Sigmoid colon (tissue), 7 donors: Measurements from ENCODE around the gene ESYT3. TPM values are rescaled to one million over a fixed set of nuclear protein-coding genes. Genes with fewer than 3 reads are reported as not detected.

Experiments used
- DNase-seq: peaks from one replicate; pipeline ENCODE4 v3.0.0-alpha.2; 2019
- H3K27ac ChIP-seq, 4 donors: fragments of 200-600 bp; sonication (generic); one replicate each; pipeline ENCODE4 v1.5.1; 2016 to 2019; ENCODE audit warnings: mild to moderate bottlenecking in 1 of 4
- H3K27me3 ChIP-seq, 3 donors: fragments of 200-600 bp; sonication (generic); one replicate each; pipeline ENCODE4 v1.5.1; 2019; ENCODE audit warnings: mild to moderate bottlenecking in 1 of 3
- H3K36me3 ChIP-seq, 4 donors: fragments of 200-600 bp; sonication (generic); one replicate each; pipeline ENCODE4 v1.5.1; 2016 to 2019
- H3K4me1 ChIP-seq, 4 donors: fragments of 200-600 bp; sonication (generic); one replicate each; pipeline ENCODE4 v1.5.1; 2017 to 2019
- H3K4me3 ChIP-seq, 4 donors: fragments of 200-600 bp; sonication (generic); one replicate each; pipeline ENCODE4 v1.5.1; 2017 to 2019; ENCODE audit warnings: mild to moderate bottlenecking in 2 of 4, moderate library complexity in 1 of 4
- H3K9me3 ChIP-seq, 4 donors: fragments of 200-600 bp in 3 of 4; sonication (generic) in 3 of 4; one replicate each; pipeline versions ENCODE4 v1.5.1 to v1.6.1; 2013 to 2019
- EP300 ChIP-seq, 4 donors: sonication (generic); formaldehyde crosslinking; IDR thresholded peaks; one replicate each; pipeline ENCODE4 v1.6.1; 2017; ENCODE audit warnings: antibody characterized with exemption in 4 of 4
- POLR2A ChIP-seq, 2 donors: fragments of 450-650 bp; IDR thresholded peaks; one replicate each; pipeline ENCODE4 v1.6.1; 2016; ENCODE audit warnings: antibody characterized with exemption in 2 of 2, mild to moderate bottlenecking in 2 of 2, moderate library complexity in 2 of 2
- POLR2AphosphoS5 ChIP-seq, 4 donors: sonication (generic); formaldehyde crosslinking; IDR thresholded peaks; one replicate each; pipeline ENCODE4 v1.6.1; 2017; ENCODE audit warnings: antibody characterized with exemption in 4 of 4
- WGBS, 2 donors: extraction: QIAGEN DNeasy Blood & Tissue Kit; methylation state at CpG; one replicate each; pipeline ENCODE4 v1.1.7; 2013; 5-methylcytosine and 5-hydroxymethylcytosine counted together
- intact Hi-C: fragments of 100-400 bp; cut with DNase I; formaldehyde crosslinking; loops from one replicate; pipeline ENCODE4 v1.15.1; 2023
- polyA plus RNA-seq, 3 donors: library from polyadenylated mRNA; stranded (reverse); fragments of 200-250 nt; gene quantifications; one replicate each; pipeline ENCODE4 v1.2.3, GENCODE V29; 2013
- total RNA-seq, 4 donors: library from RNA; depleted of rRNA; stranded (reverse); fragments of >200 nt; gene quantifications; one replicate each; pipeline ENCODE4 v1.1.0, GENCODE V29; 2016
- TF ChIP-seq, protein P1 (sequence below), 4 experiments: fragments of 450-650 bp in 3 of 4; fragments of 200-600 bp in 1 of 4; IDR thresholded peaks; one replicate each; pipeline ENCODE4 v1.5.1; 2016 to 2019; ENCODE audit warnings: antibody characterized with exemption in 4 of 4, mild to moderate bottlenecking in 3 of 4, moderate library complexity in 2 of 4
- donor health status: healthy with polysubstance abuse.
- donor health status: Bipolar disorder and iron deficiency.
- donor health status: healthy.

Gene ESYT3
- total and polyA plus RNA-seq, 7 donors: 0.23 to 19.4 (median 15.1) TPM

DNA sequence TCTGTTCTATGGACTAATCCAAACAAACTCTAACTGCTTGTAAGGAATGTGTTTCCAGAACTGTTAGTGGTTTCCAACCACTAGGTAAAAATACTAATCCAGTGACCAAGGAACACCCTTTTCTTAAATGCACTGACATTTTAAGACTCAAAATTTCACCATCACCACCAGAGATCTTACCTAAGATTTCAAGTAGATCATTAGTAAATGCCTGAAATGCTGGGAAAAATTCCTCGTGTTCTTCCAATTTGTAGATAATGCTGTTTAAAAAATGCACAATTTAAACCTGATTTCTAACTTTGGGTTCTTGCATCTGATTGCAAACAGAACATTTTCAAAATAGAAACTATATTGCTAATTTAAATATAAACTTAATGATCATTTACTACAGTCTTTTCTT, 63.4 kb downstream of the ESYT3 start:
- intact Hi-C loops: no loop called here
- H3K36me3 ChIP-seq: peaks cover 0 to 15% (median 0%) of the 10 kb centered on the region in 4 donors

DNA sequence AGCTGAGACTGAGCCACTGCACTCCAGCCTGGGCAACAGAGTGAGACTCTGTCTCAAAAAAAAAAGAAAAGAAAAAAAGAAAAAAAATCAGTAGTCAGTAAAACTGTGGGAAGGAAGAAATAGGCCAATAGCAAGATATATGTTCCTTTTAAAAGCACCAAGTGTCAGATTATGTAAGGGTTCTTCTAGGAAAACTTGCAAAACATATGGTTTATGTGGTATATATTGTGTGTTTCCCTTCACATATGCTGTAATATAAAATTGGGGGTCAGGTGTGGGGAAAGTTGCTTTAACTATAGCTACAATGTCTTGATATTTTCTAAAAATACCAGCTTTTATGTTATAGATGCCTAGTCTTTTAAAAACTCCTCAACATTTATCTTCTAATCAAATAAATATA, 64.6 kb downstream of the ESYT3 start:
- TF ChIP-seq POLR2A (IDR thresholded peaks at IDR 0.05) (no peak), EP300 (IDR thresholded peaks at IDR 0.05) (no peak), POLR2AphosphoS5 (IDR thresholded peaks at IDR 0.05) (no peak)
- TF ChIP-seq, protein P1, sequence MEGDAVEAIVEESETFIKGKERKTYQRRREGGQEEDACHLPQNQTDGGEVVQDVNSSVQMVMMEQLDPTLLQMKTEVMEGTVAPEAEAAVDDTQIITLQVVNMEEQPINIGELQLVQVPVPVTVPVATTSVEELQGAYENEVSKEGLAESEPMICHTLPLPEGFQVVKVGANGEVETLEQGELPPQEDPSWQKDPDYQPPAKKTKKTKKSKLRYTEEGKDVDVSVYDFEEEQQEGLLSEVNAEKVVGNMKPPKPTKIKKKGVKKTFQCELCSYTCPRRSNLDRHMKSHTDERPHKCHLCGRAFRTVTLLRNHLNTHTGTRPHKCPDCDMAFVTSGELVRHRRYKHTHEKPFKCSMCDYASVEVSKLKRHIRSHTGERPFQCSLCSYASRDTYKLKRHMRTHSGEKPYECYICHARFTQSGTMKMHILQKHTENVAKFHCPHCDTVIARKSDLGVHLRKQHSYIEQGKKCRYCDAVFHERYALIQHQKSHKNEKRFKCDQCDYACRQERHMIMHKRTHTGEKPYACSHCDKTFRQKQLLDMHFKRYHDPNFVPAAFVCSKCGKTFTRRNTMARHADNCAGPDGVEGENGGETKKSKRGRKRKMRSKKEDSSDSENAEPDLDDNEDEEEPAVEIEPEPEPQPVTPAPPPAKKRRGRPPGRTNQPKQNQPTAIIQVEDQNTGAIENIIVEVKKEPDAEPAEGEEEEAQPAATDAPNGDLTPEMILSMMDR (IDR thresholded peaks at IDR 0.05): no peak

More for the DNA sequence above, 63.4 kb downstream of the ESYT3 start:
- H3K27ac ChIP-seq: no peak overlapping the region
- no peaks in the 10 kb centered on the region for H3K9me3 ChIP-seq
- no peaks in the 10 kb centered on the region for H3K27me3 ChIP-seq
- H3K4me3 ChIP-seq: no peak overlapping the region
- TF ChIP-seq, protein P1 (IDR thresholded peaks at IDR 0.05): no peak
- no peak for TF ChIP-seq POLR2AphosphoS5 (IDR thresholded peaks at IDR 0.05)
- TF ChIP-seq POLR2A (IDR thresholded peaks at IDR 0.05): no peak
- no peak for TF ChIP-seq EP300 (IDR thresholded peaks at IDR 0.05)
- no peak for DNase-seq
- peaks cover 0 to 18% (median 12%) of the 10 kb centered on the region in 4 donors for H3K4me1 ChIP-seq
- 97% methylated on average over 1 of the region's 1 CpG for WGBS, 2 donors

DNA sequence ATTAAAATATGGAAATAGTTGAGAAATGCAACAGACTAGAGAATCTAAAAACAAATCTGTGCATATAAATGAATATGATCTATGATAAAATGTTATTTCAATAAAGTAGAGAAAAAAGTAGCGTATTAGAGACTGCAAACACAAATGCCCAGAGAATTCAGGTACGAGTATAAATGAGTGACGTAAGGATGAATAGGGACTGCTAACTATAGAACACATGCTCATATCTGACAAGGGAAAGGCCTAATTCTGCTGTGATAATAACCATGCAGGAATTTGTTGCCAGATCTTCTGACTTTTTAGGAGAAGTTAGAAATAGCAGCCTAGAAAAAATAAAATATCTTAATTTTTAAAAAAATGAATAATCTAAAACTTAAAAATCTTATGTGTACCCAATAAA, 73.1 kb downstream of the ESYT3 start:
- Histone ChIP-seq H3K27ac (no peak overlapping the region), H3K4me1 (peaks cover 0 to 6% (median 0%) of the 10 kb centered on the region in 4 donors), H3K9me3 (no peaks in the 10 kb centered on the region), H3K4me3 (no peak overlapping the region), H3K36me3 (peaks cover 0 to 26% (median 0%) of the 10 kb centered on the region in 4 donors), H3K27me3 (no peaks in the 10 kb centered on the region)
- DNase-seq: no peak
- TF ChIP-seq EP300 (IDR thresholded peaks at IDR 0.05) (no peak), POLR2AphosphoS5 (IDR thresholded peaks at IDR 0.05) (no peak), POLR2A (IDR thresholded peaks at IDR 0.05) (no peak)
- TF ChIP-seq, protein P1 (IDR thresholded peaks at IDR 0.05): no peak
- WGBS, 2 donors: 98% methylated on average over 3 of the region's 3 CpGs
- intact Hi-C loops: loop anchor here (5.0 kb wide), 1 partner anchor 90 kb away; no protein-coding TSS in a partner anchor

More for the DNA sequence above, 64.6 kb downstream of the ESYT3 start:
- H3K4me1 ChIP-seq: peaks cover 0 to 12% (median 9%) of the 10 kb centered on the region in 4 donors
- peaks cover 0 to 15% (median 0%) of the 10 kb centered on the region in 4 donors for H3K36me3 ChIP-seq
- H3K27ac ChIP-seq: no peak overlapping the region
- no peaks in the 10 kb centered on the region for H3K9me3 ChIP-seq
- no peak for DNase-seq
- intact Hi-C loops: no loop called here
- no peak overlapping the region for H3K4me3 ChIP-seq
- H3K27me3 ChIP-seq: no peaks in the 10 kb centered on the region

DNA sequence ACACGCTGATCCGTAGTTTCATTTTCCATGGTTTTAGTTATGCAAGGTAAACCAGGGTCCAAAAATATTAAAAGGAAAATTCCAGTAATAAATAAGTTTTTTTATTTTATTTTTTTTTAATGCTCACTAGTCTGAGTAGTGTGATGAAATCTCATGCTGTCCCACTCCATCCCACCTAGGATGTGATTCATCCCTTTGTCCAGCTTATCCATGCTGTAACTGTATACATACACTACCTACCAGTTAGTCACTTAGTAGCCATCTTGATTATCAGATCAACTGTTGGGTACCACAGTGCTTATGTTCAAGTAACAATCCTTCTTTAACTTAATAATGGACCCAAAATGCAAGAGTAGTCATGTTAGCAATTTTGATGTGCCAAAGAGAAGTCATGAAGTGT, 75.2 kb downstream of the ESYT3 start:
- TF ChIP-seq, protein P1 (IDR thresholded peaks at IDR 0.05): no peak
- TF ChIP-seq EP300 (IDR thresholded peaks at IDR 0.05): no peak
- no peak for TF ChIP-seq POLR2AphosphoS5 (IDR thresholded peaks at IDR 0.05)
- TF ChIP-seq POLR2A (IDR thresholded peaks at IDR 0.05): no peak
- Histone ChIP-seq H3K9me3 (no peaks in the 10 kb centered on the region), H3K27ac (no peak overlapping the region), H3K27me3 (no peaks in the 10 kb centered on the region), H3K4me1 (peaks cover 0 to 16% (median 2%) of the 10 kb centered on the region in 4 donors), H3K36me3 (peaks cover 0 to 23% (median 0%) of the 10 kb centered on the region in 4 donors), H3K4me3 (no peak overlapping the region)
- 97 to 99% methylated on average over 2 of the region's 2 CpGs for WGBS, 2 donors
- intact Hi-C loops: loop anchor here (5.0 kb wide), 1 partner anchor 92 kb away; no protein-coding TSS in a partner anchor
- no peak for DNase-seq

DNA sequence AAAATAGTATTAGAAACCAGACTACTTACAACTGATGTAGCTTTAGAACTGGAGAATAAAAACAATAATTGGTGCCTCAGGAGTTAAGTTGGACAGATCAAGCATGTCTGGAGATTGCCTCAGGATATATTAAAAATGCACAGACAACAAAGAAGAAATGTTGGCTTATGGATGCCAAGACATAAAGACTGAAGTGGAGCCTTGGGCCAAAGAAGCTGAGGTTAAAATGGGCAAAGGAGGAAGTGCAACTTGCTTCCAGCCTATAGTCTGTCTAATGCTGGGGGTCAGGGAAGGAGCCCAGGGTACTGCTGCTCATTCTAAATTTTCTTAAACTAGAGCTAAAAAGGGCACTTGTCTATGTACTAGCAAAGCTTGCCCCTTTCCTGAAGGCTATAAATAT, 77.5 kb downstream of the ESYT3 start:
- H3K4me3 ChIP-seq: no peak overlapping the region
- peaks cover 0 to 16% (median 0%) of the 10 kb centered on the region in 4 donors for H3K36me3 ChIP-seq
- intact Hi-C loops: no loop called here
- H3K9me3 ChIP-seq: no peaks in the 10 kb centered on the region
- no peaks in the 10 kb centered on the region for H3K27me3 ChIP-seq
- peaks cover 0 to 16% (median 2%) of the 10 kb centered on the region in 4 donors for H3K4me1 ChIP-seq
- H3K27ac ChIP-seq: no peak overlapping the region
- DNase-seq: no peak
- TF ChIP-seq POLR2A (IDR thresholded peaks at IDR 0.05): no peak
